Measurements from ENCODE around the gene RPS29. TPM values are rescaled to one million over a fixed set of nuclear protein-coding genes. Genes with fewer than 3 reads are reported as not detected.

The RPS29 gene
- total and polyA plus RNA-seq, 2 of the 13 experiments (the other 11 are each of a cell fraction or from before 2014, with no cell fraction given) = 4,303 to 8,215 TPM

- TF ChIP-seq ZNF580 (CRISPR knock-in tag; IDR thresholded peaks at IDR 0.05; ENCODE audit: borderline replicate concordance, low read depth) (peak; percentile 78; the same call in 1 of the 2 replicates), DMTF1 (CRISPR knock-in tag; IDR thresholded peaks at IDR 0.05) (no peak; the same call in 1 of the 2 replicates), RFX5 (IDR thresholded peaks at IDR 0.05; ENCODE audit: low read depth, low read length) (0 out of 2 replicates have a peak, but pooled peaks have one; percentile 4), ZSCAN22 (CRISPR knock-in tag; IDR thresholded peaks at IDR 0.05) (no peak), ZNF510 (CRISPR knock-in tag; IDR thresholded peaks at IDR 0.05; ENCODE audit: low read depth) (peak; percentile 69; the same call in 1 of the 2 replicates), HBP1 (CRISPR knock-in tag; IDR thresholded peaks at IDR 0.05; ENCODE audit: low read depth) (peak; percentile 85), ZSCAN29 (CRISPR knock-in tag; conservative IDR thresholded peaks at IDR 0.05) (no peak), NCOA1 (CRISPR knock-in tag; IDR thresholded peaks at IDR 0.05) (no peak), ESRRA (CRISPR knock-in tag; IDR thresholded peaks at IDR 0.05; ENCODE audit: low read depth) (peak; percentile 40; the same call in 1 of the 2 replicates), ZNF775 (CRISPR knock-in tag; IDR thresholded peaks at IDR 0.05; ENCODE audit: borderline replicate concordance) (no peak), ZNF709 (CRISPR knock-in tag; IDR thresholded peaks at IDR 0.05) (no peak; the same call in 1 of the 2 replicates), TEAD2 (CRISPR knock-in tag; IDR thresholded peaks at IDR 0.05) (0 out of 2 replicates have a peak, but pooled peaks have one; percentile 15), JUN (CRISPR knock-in tag; IDR thresholded peaks at IDR 0.05) (no peak), MIER3 (CRISPR knock-in tag; IDR thresholded peaks at IDR 0.05; ENCODE audit: borderline replicate concordance) (no peak), PLRG1 (conservative IDR thresholded peaks at IDR 0.05) (no peak), TCF7 (IDR thresholded peaks at IDR 0.05; ENCODE audit: low read depth) (no peak), ZBTB14 (CRISPR knock-in tag; IDR thresholded peaks at IDR 0.05) (no peak), JARID2 (CRISPR knock-in tag; IDR thresholded peaks at IDR 0.05; ENCODE audit: insufficient replicate concordance) (no peak), SIX1 (CRISPR knock-in tag; IDR thresholded peaks at IDR 0.05; ENCODE audit: borderline replicate concordance) (no peak), MAFF (IDR thresholded peaks at IDR 0.05; ENCODE audit: low read depth, low read length) (no peak), ZNF331 (CRISPR knock-in tag; IDR thresholded peaks at IDR 0.05) (peak; percentile 64; the same call in 1 of the 2 replicates), ZNF782 (CRISPR knock-in tag; IDR thresholded peaks at IDR 0.05; ENCODE audit: borderline replicate concordance) (peak; percentile 96), ZNF451 (CRISPR knock-in tag; IDR thresholded peaks at IDR 0.05) (no peak), ZNF121 (CRISPR knock-in tag; IDR thresholded peaks at IDR 0.05) (no peak), CC2D1A (CRISPR knock-in tag; IDR thresholded peaks at IDR 0.05) (no peak), RBM22 (optimal IDR thresholded peaks at IDR 0.05; ENCODE audit: low read length) (no peak)
Measured at GRCh38 chr14:49620182-49621113, 34.3 kb upstream of the RPS29 start, which contains the start of the genes MGAT2 and RPL36AL (continued).
